HG03571 (cell line): ENCODE results near the gene FOXL3.
"Not testable (repeated sequence)": the region's sequence is repeated elsewhere in the genome, so short reads cannot be mapped to it uniquely, and the experiment has no call there.

ENCODE experiments used
- ATAC-seq: cut with Tn5 transposase; IDR thresholded peaks from one replicate; pipeline ENCODE4 v1.9.1; 2021; ENCODE audit not compliant: unreplicated experiment

FOXL3 gene

GRCh38 chr7:254337-255037 is 35.5 kb upstream of the FOXL3 start:
- no peak for ATAC-seq

DNA sequence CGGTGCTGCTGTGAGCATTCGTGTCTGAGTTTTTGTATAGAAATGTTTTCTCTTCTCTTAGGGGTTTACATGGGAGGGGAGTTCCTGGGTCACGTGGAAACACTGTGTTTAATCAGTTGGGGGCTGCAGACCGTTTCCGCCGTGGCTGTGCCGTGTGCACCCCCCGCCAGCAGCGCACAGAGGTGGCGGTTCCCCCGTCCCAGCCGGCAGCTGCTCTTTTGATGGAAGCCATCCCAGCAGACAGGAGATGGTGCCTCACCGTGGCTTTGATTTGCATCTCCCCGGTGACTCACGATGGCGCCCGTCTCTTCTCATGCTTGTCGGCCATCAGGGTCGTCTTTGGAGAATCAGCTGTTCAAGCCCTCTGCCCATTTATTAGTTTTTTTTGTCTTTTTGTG is 34.9 kb upstream of the FOXL3 start:
- no peak for ATAC-seq

DNA sequence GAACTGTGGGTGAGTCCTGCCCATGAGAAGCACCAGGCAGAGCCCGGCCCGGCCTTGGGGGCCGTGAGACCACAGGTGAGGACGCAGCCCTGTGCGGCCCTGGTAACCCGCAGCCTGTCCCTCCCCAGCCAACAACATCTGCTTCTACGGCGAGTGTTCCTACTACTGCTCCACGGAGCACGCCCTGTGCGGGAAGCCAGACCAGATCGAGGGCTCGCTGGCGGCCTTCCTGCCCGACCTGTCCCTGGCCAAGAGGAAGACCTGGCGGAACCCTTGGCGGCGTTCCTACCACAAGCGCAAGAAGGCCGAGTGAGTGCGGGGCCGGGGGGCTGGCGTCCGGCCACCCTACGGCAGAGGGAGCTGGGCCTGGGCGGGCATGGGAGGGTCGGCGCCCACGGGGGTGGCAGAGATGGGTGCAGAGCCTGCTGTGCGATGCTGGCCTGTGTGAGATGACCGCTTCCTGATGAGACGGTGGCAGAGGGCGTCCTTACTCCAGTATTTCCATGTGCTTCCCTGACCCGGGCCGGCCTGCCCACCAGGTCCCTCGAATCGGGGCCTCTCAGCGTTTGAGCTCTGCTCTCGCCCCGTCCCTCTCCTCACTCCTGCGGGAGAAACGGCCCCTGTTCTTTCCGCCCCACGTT is 34.1 kb upstream of the FOXL3 start:
- ATAC-seq = no peak

DNA sequence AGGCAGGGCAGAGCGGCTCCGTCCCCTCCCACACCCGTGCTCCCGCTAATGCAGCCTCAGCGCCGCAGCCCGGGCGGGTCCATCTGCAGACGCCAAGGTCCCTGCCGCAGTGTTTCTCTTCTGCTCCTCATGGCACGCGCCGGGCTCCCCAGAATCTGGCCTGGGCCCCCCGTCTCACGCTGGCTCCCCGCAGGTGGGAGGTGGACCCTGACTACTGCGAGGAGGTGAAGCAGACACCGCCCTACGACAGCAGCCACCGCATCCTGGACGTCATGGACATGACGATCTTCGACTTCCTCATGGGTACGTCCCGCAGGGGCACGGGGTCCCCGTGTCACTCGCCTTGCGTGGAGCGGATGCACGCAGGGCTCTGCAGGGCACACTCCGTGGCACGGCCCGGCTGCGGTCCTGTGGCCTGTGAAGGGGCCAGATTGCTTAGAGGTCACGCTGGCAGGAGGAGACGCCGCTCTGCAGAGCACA is 33.5 kb upstream of the FOXL3 start:
- no peak for ATAC-seq

GRCh38 chr7:256981-257646 is 32.9 kb upstream of the FOXL3 start:
- ATAC-seq = no peak

- no peak for ATAC-seq
Measured at GRCh38 chr7:257647-257992, 32.4 kb upstream of the FOXL3 start.

DNA sequence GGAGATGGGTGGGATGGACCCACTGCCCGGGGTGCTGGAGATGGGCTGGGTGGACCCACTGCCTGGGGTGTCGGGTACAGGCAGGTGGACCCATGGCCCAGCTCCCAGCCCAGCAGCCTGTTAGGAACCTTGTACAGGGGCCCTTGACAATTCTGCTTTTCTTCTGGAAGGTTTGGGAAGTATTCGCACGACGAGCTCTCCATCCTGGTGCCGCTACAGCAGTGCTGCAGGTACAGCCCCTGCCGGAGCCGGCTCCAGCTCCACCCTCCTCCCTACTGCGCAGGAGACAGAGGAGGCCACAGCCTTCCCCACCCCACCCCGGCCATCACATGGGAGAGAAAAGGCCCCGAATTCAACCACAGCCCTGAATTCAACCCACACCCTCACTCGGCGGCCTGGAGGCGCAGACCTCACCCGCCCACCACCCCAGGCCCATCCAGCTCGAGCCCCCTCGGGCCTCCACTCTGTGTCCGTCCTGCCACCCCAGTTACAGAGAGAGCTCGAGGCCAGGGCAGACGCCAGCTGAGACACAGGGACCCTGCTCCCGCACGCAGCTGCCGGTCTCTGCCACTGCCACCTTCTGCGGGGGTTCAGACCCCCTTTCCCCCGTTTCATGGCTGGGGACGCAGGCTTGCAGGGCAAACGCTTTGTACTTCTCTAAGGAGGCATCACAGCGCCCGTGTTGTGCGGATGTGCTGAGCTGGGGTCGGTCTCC is 31.3 kb upstream of the FOXL3 start:
- ATAC-seq = no peak

- ATAC-seq = no peak
Measured at GRCh38 chr7:259191-259505, 30.8 kb upstream of the FOXL3 start.

DNA sequence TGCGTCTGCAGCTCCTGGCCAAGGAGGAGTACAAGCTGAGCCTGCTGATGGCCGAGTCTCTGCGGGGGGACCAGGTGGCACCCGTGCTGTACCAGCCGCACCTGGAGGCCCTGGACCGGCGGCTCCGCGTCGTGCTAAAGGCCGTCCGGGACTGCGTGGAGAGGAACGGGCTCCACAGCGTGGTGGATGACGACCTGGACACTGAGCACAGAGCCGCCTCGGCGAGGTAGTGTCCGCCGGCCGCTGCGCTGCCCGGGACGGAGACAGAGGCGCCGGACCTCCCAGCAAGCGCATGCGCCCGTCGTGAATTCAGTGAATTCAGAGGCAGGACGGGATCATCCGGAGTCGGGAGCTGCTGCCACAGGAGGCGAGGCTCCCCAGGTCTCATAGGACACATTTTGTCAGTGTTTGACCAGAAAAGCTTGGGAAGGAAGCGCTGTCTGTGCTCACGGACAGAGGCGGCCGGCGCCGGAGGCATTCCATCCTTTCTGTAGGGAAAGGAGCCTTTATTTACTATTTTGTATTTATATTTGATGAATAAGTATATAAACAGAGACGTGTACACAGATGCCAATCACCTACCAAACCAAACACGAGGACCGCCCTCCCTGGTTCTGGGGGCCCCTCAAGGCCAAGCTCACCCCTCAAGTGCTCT is 30.1 kb upstream of the FOXL3 start:
- ATAC-seq = no peak

GRCh38 chr7:260441-261281 is 29.3 kb upstream of the FOXL3 start:
- no peak for ATAC-seq

DNA sequence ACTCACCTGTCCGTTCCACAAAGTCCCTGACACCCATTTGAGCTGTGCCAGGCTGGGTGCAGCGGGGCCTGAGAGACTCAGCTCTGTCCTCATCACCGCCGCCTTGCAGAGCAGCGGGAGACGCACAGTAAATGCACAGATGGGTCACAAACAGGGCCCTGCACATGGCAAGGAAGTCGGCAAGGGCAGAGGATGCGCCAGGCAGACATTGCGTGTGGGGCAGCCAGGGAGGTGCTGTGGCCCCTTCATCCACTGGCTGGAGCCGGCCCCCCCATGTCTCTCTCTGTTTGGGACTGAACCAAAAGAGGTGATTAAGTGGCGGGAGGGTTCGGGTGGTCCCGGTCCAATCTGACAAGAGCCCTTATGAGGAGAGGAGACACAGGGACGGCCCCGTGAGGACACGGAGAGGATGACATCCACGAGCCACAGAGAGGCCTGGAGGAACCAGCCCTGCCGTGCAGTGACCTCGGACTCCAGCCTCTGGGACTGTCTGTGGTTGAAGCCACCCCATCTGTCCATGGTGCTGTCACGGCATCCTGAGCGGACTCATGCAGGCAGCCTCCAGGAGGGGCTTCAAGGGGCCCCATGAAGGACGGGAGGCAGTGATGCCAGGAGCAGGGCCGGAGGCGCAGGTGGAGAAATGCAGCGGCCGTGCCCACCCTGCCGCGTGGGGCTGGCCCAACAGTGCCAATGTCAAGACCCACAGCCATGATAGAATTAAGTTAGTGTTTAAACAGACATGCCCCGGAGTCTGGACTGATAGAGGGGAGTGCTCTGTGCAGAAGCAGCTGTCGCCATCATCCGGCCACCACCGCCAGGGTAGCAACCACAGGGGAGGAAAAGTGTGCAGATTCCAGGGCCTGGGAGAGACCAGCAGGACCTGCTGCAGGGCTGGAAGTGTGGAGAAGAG is 28.4 kb upstream of the FOXL3 start:
- ATAC-seq = no peak

DNA sequence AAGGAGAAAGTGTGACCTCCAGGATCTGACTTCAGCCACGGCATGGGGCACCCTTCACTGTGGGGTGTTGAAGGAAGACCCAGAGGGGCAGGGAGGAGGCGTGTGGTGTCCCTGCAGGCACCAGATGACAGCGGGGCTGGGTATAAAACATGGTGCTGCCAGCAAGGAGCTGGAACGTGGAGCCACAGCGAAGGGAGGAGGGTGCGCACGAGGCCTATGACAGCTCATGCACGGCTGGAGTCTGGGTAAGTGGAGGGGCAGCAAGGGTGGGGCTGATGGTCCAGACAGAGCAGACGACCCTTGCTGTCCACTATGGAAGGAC is 27.8 kb upstream of the FOXL3 start:
- ATAC-seq = no peak

GRCh38 chr7:262631-263311 is 27.2 kb upstream of the FOXL3 start:
- not testable (repeated sequence) for ATAC-seq

DNA sequence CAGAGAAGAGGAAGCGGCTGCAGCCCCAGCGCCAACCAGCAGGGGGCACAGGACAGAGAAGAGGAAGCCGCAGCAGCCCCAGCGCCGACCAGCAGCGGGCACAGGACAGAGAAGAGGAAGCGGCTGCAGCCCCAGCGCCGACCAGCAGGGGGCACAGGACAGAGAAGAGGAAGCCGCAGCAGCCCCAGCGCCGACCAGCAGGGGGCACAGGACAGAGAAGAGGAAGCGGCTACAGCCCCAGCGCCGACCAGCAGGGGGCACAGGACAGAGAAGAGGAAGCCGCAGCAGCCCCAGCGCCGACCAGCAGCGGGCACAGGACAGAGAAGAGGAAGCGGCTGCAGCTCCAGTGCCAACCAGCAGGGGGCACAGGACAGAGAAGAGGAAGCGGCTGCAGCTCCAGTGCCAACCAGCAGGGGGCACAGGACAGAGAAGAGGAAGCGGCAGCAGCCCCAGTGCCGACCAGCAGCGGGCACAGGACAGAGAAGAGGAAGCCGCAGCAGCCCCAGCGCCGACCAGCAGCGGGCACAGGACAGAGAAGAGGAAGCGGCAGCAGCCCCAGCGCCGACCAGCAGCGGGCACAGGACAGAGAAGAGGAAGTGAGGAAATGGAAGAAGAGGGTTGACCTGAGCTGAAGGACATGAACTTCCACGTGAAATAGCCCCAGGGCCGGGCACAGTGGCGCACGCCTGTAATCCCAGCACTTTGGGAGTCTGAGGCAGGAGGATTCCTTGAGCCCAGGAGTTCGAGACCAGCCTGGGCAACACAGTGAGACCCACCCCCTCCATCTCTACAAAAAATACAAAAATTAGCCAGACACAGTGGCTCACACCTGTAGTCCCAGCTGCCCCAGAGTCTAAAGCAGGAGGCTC is 26.3 kb upstream of the FOXL3 start:
- not testable (repeated sequence) for ATAC-seq

DNA sequence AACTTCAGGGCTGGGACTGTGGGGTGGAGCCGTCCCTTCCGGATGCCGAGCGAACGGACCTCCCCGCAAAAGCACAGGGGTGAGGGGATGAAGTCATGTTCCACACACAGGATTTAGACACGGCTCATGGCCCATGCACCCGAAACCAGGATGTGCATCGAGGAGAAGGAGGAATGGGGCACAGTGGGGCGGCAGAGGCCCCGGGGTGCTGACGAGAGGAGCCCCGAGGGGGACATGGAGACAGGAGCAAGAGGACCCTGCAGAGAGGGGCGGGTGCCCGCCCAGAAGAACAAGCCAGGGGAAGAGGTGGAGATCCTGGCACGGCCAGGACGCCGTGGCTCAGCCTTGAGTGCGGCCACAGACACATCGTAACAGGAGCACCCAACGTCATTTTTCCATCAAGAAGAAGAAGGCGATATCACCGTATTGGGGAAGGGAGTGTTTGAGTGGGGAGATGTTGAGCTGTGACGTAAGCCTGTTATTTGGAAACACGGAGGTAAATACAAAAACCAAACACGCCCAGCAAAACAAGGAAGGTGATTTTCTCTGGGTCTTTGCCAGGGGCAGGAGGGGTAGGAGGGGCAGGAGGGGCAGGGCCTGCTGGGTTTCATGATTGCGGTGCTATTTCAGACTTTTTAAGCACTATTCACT is 25.3 kb upstream of the FOXL3 start:
- no peak for ATAC-seq

DNA sequence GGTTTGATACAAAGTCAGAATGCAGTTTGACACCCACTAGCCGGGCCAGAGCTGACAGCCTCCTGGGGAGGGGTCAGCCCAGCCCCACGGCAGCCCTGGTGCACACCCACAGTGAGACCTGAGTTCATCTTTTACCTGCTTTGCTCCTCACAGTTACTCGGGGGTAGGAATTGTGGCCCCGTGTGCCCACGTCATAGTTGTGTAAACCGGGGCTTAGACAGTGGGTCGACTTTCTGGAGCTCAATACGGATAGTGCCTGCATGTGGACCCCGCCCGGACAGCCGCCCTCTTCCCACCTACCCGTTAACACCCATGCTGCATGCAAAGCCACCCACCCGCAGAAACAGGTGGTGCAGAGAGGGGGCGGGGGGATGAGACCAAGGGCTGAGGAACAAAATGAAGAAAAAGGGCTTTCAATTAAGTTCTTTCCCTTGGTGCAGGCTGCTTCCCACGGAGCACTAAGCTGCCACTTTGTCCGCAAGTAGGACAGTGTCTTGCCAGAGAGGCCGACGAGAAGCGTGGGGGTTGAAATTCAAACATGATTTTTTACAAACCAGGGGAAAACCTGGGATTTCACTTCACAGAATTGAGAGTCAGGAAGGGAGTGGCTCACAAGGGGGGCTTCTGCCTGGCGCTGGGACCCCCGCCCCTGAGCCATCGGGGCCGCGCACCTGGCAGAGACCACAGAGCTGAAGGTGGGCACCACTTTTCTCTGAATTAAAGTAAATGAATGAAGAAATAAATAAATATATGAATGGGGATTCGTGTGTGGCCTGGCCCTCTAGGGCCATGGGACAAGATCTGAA is 24.6 kb upstream of the FOXL3 start:
- ATAC-seq = no peak
